Measurements from ENCODE around the gene EHMT2. TPM values are rescaled to one million over a fixed set of nuclear protein-coding genes. Genes with fewer than 3 reads are reported as not detected.
"Not testable (repeated sequence)": the region's sequence is repeated elsewhere in the genome, so short reads cannot be mapped to it uniquely, and the experiment has no call there.

The EHMT2 gene
- total RNA-seq, 1 donor = 62.0 TPM

DNA sequence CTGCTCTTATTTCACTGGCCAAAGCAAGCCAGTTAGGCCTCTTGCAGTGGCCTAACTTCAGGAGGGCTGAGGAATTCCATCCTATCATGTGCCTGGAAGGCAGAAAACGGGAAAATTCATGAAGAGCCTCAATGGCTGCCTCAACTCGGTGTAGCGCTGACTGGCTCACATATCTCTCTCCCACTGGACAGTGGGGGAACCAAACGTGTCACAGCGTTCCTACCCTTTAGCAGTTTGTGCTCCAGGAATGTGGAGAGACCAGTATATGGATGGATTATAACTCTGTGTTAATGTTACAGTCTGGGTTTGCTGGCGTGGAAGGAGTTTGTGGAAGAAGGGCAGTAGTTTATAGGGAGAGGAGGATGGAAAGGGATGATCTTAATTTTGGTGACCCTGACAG, 18.3 kb upstream of the EHMT2 start:
- H3K4me3 ChIP-seq (ENCODE audit: low read depth, low read length) = no peak overlapping the region
- DNase-seq (ENCODE audit: low read depth) = no peak
- TF ChIP-seq, protein P1, sequence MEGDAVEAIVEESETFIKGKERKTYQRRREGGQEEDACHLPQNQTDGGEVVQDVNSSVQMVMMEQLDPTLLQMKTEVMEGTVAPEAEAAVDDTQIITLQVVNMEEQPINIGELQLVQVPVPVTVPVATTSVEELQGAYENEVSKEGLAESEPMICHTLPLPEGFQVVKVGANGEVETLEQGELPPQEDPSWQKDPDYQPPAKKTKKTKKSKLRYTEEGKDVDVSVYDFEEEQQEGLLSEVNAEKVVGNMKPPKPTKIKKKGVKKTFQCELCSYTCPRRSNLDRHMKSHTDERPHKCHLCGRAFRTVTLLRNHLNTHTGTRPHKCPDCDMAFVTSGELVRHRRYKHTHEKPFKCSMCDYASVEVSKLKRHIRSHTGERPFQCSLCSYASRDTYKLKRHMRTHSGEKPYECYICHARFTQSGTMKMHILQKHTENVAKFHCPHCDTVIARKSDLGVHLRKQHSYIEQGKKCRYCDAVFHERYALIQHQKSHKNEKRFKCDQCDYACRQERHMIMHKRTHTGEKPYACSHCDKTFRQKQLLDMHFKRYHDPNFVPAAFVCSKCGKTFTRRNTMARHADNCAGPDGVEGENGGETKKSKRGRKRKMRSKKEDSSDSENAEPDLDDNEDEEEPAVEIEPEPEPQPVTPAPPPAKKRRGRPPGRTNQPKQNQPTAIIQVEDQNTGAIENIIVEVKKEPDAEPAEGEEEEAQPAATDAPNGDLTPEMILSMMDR (IDR thresholded peaks at IDR 0.05; ENCODE audit: insufficient read depth, low read length) = no peak

DNA sequence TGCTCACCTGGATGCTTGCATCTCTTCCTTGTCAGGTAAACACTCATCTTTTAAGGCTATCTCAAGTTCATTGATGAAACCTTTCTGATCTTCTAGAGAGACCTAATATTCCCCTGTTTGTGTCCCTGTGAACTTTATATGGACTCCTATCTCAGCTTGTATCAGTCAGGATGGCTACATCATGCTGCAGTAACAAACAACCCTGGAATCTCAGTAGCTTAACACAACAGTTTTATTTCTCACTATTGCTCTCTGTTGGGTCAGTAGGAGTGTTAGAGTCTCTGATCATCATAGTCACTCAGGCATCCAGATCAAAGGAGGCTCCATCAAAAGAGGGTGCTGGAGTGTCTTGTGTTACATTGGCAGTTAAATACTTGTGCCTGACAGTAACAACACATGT, 17.9 kb upstream of the EHMT2 start:
- no peak overlapping the region for H3K4me3 ChIP-seq (ENCODE audit: low read depth, low read length)
- DNase-seq (ENCODE audit: low read depth) = no peak
- TF ChIP-seq, protein P1 (IDR thresholded peaks at IDR 0.05; ENCODE audit: insufficient read depth, low read length) = no peak

DNA sequence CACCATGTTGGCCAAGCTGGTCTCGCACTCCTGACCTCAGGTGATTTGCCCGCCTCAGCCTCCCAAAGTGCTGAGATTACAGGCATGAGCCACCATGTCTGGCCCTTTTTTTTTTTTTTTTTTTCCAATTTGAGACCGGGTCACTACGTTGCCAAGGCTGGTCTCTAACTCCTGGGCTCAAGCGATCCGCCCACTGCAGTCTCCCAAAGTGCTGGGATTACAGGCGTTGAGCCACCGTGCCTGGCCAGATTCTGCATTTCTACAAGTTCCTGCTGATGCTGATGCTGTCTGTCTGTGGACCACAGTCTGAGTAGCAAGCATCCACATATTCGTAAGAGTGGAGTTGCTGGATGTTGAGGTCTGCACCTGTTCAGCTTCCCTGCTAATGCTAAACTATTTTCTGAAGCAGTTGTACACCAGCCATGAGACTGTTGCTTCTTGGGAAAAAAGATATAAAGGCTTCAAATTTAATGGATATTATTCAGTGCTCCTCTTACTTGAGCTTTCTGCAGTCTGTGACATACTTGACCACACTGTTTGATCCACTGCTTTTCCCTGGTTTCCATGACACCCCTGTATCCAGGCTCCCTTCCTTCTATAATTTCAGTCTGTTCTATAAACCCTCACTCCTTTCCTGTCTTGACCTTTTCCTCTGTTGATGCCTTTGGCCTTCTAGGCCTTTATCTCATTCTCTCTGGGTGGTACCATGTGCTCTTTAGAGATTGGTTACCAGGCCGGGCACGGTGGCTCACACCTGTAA, 14.5 kb upstream of the EHMT2 start:
- TF ChIP-seq, protein P1 (IDR thresholded peaks at IDR 0.05; ENCODE audit: insufficient read depth, low read length) = no peak
- H3K4me3 ChIP-seq (ENCODE audit: low read depth, low read length) = no peak overlapping the region
- DNase-seq (ENCODE audit: low read depth) = no peak

DNA sequence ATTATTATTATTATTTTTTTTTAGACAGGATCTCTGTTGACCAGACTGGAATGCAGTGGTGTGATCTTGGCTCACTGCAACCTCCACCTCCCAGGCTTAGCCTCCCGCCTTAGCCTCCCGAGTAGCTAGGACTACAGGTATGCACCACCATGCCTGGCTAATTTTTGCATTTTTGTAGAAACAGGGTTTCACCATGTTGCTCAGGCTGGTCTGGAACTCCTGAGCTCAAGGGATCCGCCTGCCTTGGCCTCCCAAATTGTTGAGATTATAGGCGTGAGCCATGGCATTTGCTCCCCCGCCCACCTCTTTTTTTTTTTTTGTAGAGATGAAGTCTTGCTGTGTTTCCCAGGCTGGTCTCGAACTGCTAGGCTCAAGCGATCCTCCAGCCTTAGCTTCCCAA, 11.8 kb upstream of the EHMT2 start:
- not testable (repeated sequence) for H3K4me3 ChIP-seq (ENCODE audit: low read depth, low read length); DNase-seq (ENCODE audit: low read depth)

DNA sequence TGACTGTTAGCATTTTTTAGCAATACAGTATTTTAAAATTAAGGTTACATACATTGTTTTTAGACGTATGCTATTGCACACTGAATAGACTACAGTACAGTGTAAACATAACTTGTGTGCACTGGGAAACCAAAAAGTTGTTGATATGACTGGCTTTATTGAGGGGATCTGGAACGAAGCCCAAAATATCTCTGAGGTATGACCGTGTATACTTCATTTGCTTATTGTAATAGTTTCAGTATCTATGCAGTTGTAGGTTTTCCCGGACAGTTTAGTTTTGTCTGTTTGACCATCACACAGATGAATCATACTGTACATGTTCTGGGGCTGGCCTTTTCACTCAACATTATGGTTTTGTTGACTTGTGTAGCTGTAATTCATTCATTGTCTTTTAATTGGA, 11.3 kb upstream of the EHMT2 start:
- TF ChIP-seq, protein P1 (IDR thresholded peaks at IDR 0.05; ENCODE audit: insufficient read depth, low read length) = no peak
- DNase-seq (ENCODE audit: low read depth) = peak; percentile 35

DNA sequence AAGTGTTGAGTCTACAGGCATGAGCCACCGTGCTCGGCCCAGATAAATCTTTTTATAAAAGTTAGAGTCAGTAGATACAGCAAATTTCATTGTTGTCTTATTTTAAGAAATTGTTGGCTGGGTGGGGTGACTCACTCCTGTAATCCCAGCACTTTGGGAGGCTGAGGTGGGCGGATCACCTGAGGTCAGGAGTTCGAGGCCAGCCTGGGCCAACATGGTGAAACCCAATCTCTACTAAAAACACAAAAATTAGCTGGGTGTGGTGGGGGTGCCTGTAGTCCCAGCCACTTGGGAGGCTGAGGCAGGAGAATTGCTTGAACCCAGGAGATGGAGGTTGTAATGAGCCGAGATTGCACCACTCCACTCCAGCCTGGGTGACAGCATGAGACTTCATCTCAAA, 10.8 kb upstream of the EHMT2 start:
- not testable (repeated sequence) for H3K4me3 ChIP-seq (ENCODE audit: low read depth, low read length); DNase-seq (ENCODE audit: low read depth)

More for the DNA sequence above, 11.3 kb upstream of the EHMT2 start:
- no peak overlapping the region for H3K4me3 ChIP-seq (ENCODE audit: low read depth, low read length)

DNA sequence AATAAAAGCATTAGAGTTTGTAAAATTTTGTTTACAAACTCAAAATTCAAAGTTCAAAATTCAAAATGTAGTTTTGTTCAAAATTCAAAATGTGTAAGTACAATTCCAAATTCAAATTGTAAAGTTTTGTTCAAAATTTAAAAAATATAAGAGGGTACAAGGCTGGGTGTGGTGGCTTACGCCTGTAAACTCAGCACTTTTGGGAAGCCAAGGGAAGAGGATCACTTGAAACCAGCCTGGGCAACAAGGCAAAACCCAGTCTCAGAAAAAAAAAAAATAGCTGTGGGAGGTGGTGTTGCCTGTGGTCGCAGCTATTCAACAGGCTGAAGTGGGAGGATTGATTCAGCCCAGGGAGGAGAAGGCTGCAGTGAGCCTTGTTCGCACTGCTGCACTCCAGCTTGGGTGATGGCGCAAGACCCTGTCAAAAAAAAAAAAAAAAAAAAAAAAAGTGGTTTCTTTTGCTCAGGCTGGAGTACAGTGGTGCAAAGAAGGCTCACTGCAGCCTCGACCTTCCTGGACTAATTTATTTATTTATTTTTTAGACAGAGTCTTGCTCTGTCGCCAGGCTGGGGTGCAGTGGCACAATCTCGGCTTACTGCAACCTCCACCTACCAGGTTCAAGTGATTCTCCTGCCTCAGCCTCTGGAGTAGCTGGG, 9.8 kb upstream of the EHMT2 start:
- H3K4me3 ChIP-seq (ENCODE audit: low read depth, low read length) = no peak overlapping the region
- DNase-seq (ENCODE audit: low read depth) = peak; percentile 83
- TF ChIP-seq, protein P1 (IDR thresholded peaks at IDR 0.05; ENCODE audit: insufficient read depth, low read length) = no peak

DNA sequence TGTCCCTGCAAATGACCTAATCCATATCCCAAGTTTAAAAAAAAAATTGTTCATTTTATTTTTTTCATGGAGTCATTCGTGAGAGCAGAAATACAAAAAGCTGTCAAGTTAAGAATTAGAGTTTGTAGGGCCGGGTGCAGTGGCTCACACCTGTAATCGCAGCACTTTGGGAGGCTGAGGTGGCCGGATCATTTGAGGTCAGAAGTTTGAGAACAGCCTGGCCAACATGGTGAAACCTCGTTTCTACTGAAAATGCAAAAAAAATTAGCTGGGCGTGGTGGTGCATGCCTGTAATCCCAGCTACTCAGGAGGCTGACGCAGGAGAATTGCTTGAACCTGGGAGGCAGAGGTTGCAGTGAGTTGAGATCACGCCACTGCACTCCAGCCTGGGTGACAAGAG, 9.2 kb upstream of the EHMT2 start:
- DNase-seq (ENCODE audit: low read depth); H3K4me3 ChIP-seq (ENCODE audit: low read depth, low read length): not testable (repeated sequence)

Data from fibroblast of the aortic adventitia (primary cell).